ENCODE results near the gene TULP4. TPM values are rescaled to one million over a fixed set of nuclear protein-coding genes. Genes with fewer than 3 reads are reported as not detected.

Gene TULP4
- total and polyA plus RNA-seq, 2 donors (not counting 1 experiment from before 2014, with no cell fraction given): 12.0 to 90.0 TPM

GRCh38 chr6:158507174-158507573 is 194.9 kb downstream of the TULP4 start:
- H3K9me3 ChIP-seq (ENCODE audit: control extremely low read depth in 1 of 3, control insufficient read depth in 2 of 3, insufficient read depth in 1 of 3, low read length in 2 of 3): peaks cover 0 to 7% (median 0%) of the 10 kb centered on the region in 3 donors
- H3K4me3 ChIP-seq (ENCODE audit: control extremely low read depth in 1 of 5, extremely low read depth in 1 of 5, insufficient read depth in 1 of 5, low read depth in 2 of 5, low read length in 4 of 5): no peak overlapping the region
- H3K27me3 Mint-ChIP-seq: no peaks in the 10 kb centered on the region
- no peak overlapping the region for H2AFZ ChIP-seq (ENCODE audit: insufficient read depth, low read depth, low read length, poor library complexity, severe bottlenecking)
- intact Hi-C loops (cut with micrococcal nuclease): no loop called here
- H3K27ac ChIP-seq (ENCODE audit: low read length in 2 of 2): no peak overlapping the region
- H3K27me3 ChIP-seq (replicated peaks in 1 of 4; ENCODE audit: control extremely low read depth in 1 of 4, control insufficient read depth in 3 of 4, insufficient read depth in 4 of 4, low read length in 3 of 4): no peaks in the 10 kb centered on the region
- no peaks in the 10 kb centered on the region for H4K20me1 ChIP-seq (ENCODE audit: control insufficient read depth, insufficient read depth, low read length, poor library complexity, severe bottlenecking)
- H3K9me3 Mint-ChIP-seq (ENCODE audit: insufficient read depth): no peaks in the 10 kb centered on the region
- no peak overlapping the region for H3K27ac Mint-ChIP-seq
- H3K36me3 ChIP-seq (replicated peaks in 1 of 2; ENCODE audit: control extremely low read depth in 1 of 2, control insufficient read depth in 1 of 2, extremely low read depth in 1 of 2, insufficient read depth in 2 of 2, low read length in 1 of 2): peaks cover 0 to 12% of the 10 kb centered on the region in 2 experiments
- 97% methylated on average over 7 of the region's 7 CpGs for WGBS (ENCODE audit: insufficient coverage)
- ATAC-seq (ENCODE audit: low read depth) (no peak), DNase-seq (no peak)
- TF ChIP-seq CTCF (IDR thresholded peaks at IDR 0.05) (no peak), EZH2 (IDR thresholded peaks at IDR 0.05; ENCODE audit: borderline replicate concordance, insufficient read depth, low read depth, low read length, poor library complexity, severe bottlenecking) (no peak)
- peaks cover 6% of the 10 kb centered on the region for H3K4me1 Mint-ChIP-seq
- H3K4me3 Mint-ChIP-seq: no peak overlapping the region
- no peak overlapping the region for H3K4me2 ChIP-seq (replicated peaks; ENCODE audit: low read depth, low read length, poor library complexity, severe bottlenecking)
- ChIA-PET CTCF (no interaction called here), POLR2A (no interaction called here)
- no peaks in the 10 kb centered on the region for H3K4me1 ChIP-seq (ENCODE audit: control insufficient read depth in 2 of 2, insufficient read depth in 2 of 2, low read length in 2 of 2)
- H3K9ac ChIP-seq (ENCODE audit: low read length): no peak overlapping the region
- H3K79me2 ChIP-seq (ENCODE audit: control insufficient read depth, insufficient read depth, low read length): no peaks in the 10 kb centered on the region

GRCh38 chr6:158508450-158508849 is 196.2 kb downstream of the TULP4 start:
- WGBS (ENCODE audit: insufficient coverage): no CpG with 5 or more reads among the region's 5 CpGs
- no peak overlapping the region for H3K4me2 ChIP-seq (replicated peaks; ENCODE audit: low read depth, low read length, poor library complexity, severe bottlenecking)
- no peak overlapping the region for H3K4me3 ChIP-seq (ENCODE audit: control extremely low read depth in 1 of 5, extremely low read depth in 1 of 5, insufficient read depth in 1 of 5, low read depth in 2 of 5, low read length in 4 of 5)
- no peak for ATAC-seq (ENCODE audit: low read depth)
- peaks cover 0 to 9% of the 10 kb centered on the region in 2 experiments for H3K36me3 ChIP-seq (replicated peaks in 1 of 2; ENCODE audit: control extremely low read depth in 1 of 2, control insufficient read depth in 1 of 2, extremely low read depth in 1 of 2, insufficient read depth in 2 of 2, low read length in 1 of 2)
- no peak overlapping the region for H3K4me3 Mint-ChIP-seq
- TF ChIP-seq EZH2 (IDR thresholded peaks at IDR 0.05; ENCODE audit: borderline replicate concordance, insufficient read depth, low read depth, low read length, poor library complexity, severe bottlenecking) (no peak), CTCF (IDR thresholded peaks at IDR 0.05) (no peak)
- no peaks in the 10 kb centered on the region for H3K79me2 ChIP-seq (ENCODE audit: control insufficient read depth, insufficient read depth, low read length)
- H3K27me3 Mint-ChIP-seq: no peaks in the 10 kb centered on the region
- CTCF ChIA-PET: interaction anchor here (0.6 to 3.0 kb wide), 2 partner anchors 287 to 323 kb away, joined by 6 to 9 read pairs; no protein-coding TSS in a partner anchor
- H3K9ac ChIP-seq (ENCODE audit: low read length): no peak overlapping the region
- intact Hi-C loops (cut with micrococcal nuclease): no loop called here
- H2AFZ ChIP-seq (ENCODE audit: insufficient read depth, low read depth, low read length, poor library complexity, severe bottlenecking): no peak overlapping the region
- POLR2A ChIA-PET: no interaction called here
- DNase-seq: no peak
- H3K27ac Mint-ChIP-seq: no peak overlapping the region
- no peaks in the 10 kb centered on the region for H3K4me1 ChIP-seq (ENCODE audit: control insufficient read depth in 2 of 2, insufficient read depth in 2 of 2, low read length in 2 of 2)
- H4K20me1 ChIP-seq (ENCODE audit: control insufficient read depth, insufficient read depth, low read length, poor library complexity, severe bottlenecking): no peaks in the 10 kb centered on the region
- no peak overlapping the region for H3K27ac ChIP-seq (ENCODE audit: low read length in 2 of 2)
- no peaks in the 10 kb centered on the region for H3K9me3 Mint-ChIP-seq (ENCODE audit: insufficient read depth)
- peaks cover 6% of the 10 kb centered on the region for H3K4me1 Mint-ChIP-seq
- no peaks in the 10 kb centered on the region for H3K27me3 ChIP-seq (replicated peaks in 1 of 4; ENCODE audit: control extremely low read depth in 1 of 4, control insufficient read depth in 3 of 4, insufficient read depth in 4 of 4, low read length in 3 of 4)
- H3K9me3 ChIP-seq (ENCODE audit: control extremely low read depth in 1 of 3, control insufficient read depth in 2 of 3, insufficient read depth in 1 of 3, low read length in 2 of 3): peaks cover 0 to 4% (median 0%) of the 10 kb centered on the region in 3 donors
